Karpas-422 (cell line): ENCODE results near the gene NUTM2G. TPM values are rescaled to one million over a fixed set of nuclear protein-coding genes. Genes with fewer than 3 reads are reported as not detected.
"Not testable (repeated sequence)": the region's sequence is repeated elsewhere in the genome, so short reads cannot be mapped to it uniquely, and the experiment has no call there.

Source experiments
- DNase-seq: peaks from one replicate; pipeline ENCODE4 v3.0.0-alpha.2; 2015
- H2AFZ ChIP-seq: fragments of 200-600 bp; sonication (generic); 2 replicates; pipeline ENCODE4 v1.6.1; 2014; ENCODE audit warnings: antibody characterized with exemption, low read length, mixed read lengths
- H3K27ac ChIP-seq: fragments of 200-600 bp; sonication (generic); 2 replicates; pipeline ENCODE4 v1.5.1; 2014; ENCODE audit warnings: mild to moderate bottlenecking, low read length, moderate library complexity
- H3K27me3 ChIP-seq: fragments of 200-600 bp; sonication (generic); 2 replicates; pipeline ENCODE4 v1.6.1; 2014; ENCODE audit warnings: low read length, mixed read lengths
- H3K36me3 ChIP-seq: fragments of 200-600 bp; sonication (generic); 2 replicates; pipeline ENCODE4 v1.6.1; 2014; ENCODE audit warnings: low read length, mixed read lengths; ENCODE audit not compliant: insufficient read depth
- H3K4me1 ChIP-seq: fragments of 200-600 bp; sonication (generic); 2 replicates; pipeline ENCODE4 v1.6.1; 2014; ENCODE audit warnings: mild to moderate bottlenecking, low read length, mixed read lengths
- H3K4me2 ChIP-seq: fragments of 200-600 bp; sonication (generic); 2 replicates; pipeline ENCODE4 v1.6.1; 2014; ENCODE audit warnings: low read length, low read depth, mild to moderate bottlenecking; ENCODE audit not compliant: poor library complexity, severe bottlenecking
- H3K4me3 ChIP-seq: fragments of 200-600 bp; sonication (generic); 2 replicates; pipeline ENCODE4 v1.5.1; 2014; ENCODE audit warnings: mild to moderate bottlenecking, antibody characterized with exemption, low read length, mixed read lengths
- H3K79me2 ChIP-seq: fragments of 200-600 bp; sonication (generic); 2 replicates; pipeline ENCODE4 v1.6.1; 2014; ENCODE audit warnings: mild to moderate bottlenecking, low read length, mixed read lengths
- H3K9ac ChIP-seq: fragments of 200-600 bp; sonication (generic); 2 replicates; pipeline ENCODE4 v1.6.0; 2014; ENCODE audit warnings: low read length
- H3K9me2 ChIP-seq: fragments of 200-600 bp; sonication (generic), shearing (Covaris generic); replicated peaks from 2 replicates; pipeline ENCODE4 v1.6.0; 2014; ENCODE audit warnings: mild to moderate bottlenecking, low read length, moderate library complexity; ENCODE audit not compliant: insufficient read depth
- H3K9me3 ChIP-seq: fragments of 300-700, 200-600 bp; sonication (generic); 2 replicates; pipeline ENCODE4 v1.6.1; 2014; ENCODE audit warnings: low read length, mixed read lengths
- H4K20me1 ChIP-seq: fragments of 200-600 bp; sonication (generic); 2 replicates; pipeline ENCODE4 v1.6.1; 2014; ENCODE audit warnings: mild to moderate bottlenecking, antibody characterized with exemption, low read length, low read depth; ENCODE audit not compliant: insufficient read depth
- total RNA-seq: library from RNA; depleted of rRNA; stranded (reverse); fragments of >200 nt; shearing (Covaris generic); gene quantifications from 2 replicates; pipeline ENCODE4 v1.2.3, GENCODE V29; 2014; ENCODE audit warnings: low replicate concordance; rRNA removed

The NUTM2G gene, protein sequence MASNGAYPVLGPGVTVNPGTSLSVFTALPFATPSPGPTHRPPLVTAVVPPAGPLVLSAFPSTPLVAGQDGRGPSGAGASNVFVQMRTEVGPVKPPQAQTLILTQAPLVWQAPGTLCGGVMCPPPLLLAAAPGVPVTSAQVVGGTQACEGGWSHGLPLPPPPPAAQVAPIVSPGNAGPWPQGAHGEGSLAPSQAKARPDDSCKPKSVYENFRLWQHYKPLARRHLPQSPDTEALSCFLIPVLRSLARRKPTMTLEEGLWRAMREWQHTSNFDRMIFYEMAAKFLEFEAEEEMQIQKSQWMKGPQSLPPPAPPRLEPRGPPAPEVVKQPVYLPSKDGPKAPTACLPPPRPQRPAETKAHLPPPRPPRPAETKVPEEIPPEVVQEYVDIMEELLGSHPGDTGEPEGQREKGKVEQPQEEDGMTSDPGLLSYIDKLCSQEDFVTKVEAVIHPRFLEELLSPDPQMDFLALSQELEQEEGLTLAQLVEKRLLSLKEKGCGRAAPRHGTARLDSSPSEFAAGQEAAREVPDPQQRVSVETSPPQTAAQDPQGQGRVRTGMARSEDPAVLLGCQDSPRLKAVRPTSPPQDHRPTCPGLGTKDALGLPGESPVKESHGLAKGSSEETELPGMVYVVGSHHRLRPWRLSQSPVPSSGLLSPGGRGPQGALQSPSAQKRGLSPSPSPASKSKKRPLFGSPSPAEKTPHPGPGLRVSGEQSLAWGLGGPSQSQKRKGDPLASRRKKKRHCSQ
- not detected in 2 replicates for total RNA-seq

DNA sequence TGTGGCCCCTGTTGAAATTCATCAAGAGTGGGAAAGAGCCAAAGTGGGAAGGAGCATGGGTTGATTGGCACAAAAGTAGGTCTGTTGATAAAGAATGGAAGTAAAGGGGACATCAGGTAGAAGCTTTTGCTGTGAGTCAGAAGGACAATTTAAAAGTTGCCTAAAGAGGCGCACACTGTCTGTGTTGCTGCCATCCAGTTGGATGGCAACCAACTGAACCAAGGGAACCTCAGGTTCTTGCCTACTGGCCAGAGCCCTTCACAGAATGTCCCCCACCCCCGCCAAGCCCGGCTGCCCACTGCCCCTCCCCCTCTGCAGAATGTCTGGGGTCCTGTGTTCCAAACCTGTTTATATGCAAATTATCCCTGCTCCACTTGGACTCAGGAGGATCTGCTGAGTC lies at the start of gene NUTM2G:
Gene NUTM2G (plus strand): TSS at position 301 of the 400 bp plus-strand sequence. CDS start 182 bp downstream, outside the sequence.
- not testable (repeated sequence) for H3K27ac ChIP-seq

GRCh38 chr9:96883922-96884321 lies 44.7 kb upstream of the NUTM2G start:
- Histone ChIP-seq H3K27ac (no peak overlapping the region), H3K36me3 (no peaks in the 10 kb centered on the region), H3K4me2 (no peak overlapping the region), H3K9me2 (no peaks in the 10 kb centered on the region), H3K4me3 (no peak overlapping the region), H2AFZ (no peak overlapping the region), H3K4me1 (no peaks in the 10 kb centered on the region), H4K20me1 (no peaks in the 10 kb centered on the region), H3K27me3 (no peaks in the 10 kb centered on the region), H3K9ac (no peak overlapping the region), H3K9me3 (no peaks in the 10 kb centered on the region), H3K79me2 (no peaks in the 10 kb centered on the region)
- DNase-seq: no peak

More for the DNA sequence above, at the start of gene NUTM2G:
- not testable (repeated sequence) for H3K4me1 ChIP-seq, H3K79me2 ChIP-seq, H3K4me3 ChIP-seq, H2AFZ ChIP-seq, H3K9ac ChIP-seq, H3K36me3 ChIP-seq, H4K20me1 ChIP-seq, H3K4me2 ChIP-seq, H3K27me3 ChIP-seq, H3K9me2 ChIP-seq, DNase-seq, H3K9me3 ChIP-seq

- Histone ChIP-seq H3K4me2 (no peak overlapping the region), H3K9me3 (no peaks in the 10 kb centered on the region), H4K20me1 (no peaks in the 10 kb centered on the region), H3K4me1 (no peaks in the 10 kb centered on the region), H3K4me3 (no peak overlapping the region), H3K9me2 (no peaks in the 10 kb centered on the region), H3K27ac (no peak overlapping the region), H3K9ac (no peak overlapping the region), H3K79me2 (no peaks in the 10 kb centered on the region), H3K27me3 (no peaks in the 10 kb centered on the region), H3K36me3 (no peaks in the 10 kb centered on the region), H2AFZ (no peak overlapping the region)
- no peak for DNase-seq
Observed at GRCh38 chr9:96884443-96884842, 44.2 kb upstream of the NUTM2G start.

DNA sequence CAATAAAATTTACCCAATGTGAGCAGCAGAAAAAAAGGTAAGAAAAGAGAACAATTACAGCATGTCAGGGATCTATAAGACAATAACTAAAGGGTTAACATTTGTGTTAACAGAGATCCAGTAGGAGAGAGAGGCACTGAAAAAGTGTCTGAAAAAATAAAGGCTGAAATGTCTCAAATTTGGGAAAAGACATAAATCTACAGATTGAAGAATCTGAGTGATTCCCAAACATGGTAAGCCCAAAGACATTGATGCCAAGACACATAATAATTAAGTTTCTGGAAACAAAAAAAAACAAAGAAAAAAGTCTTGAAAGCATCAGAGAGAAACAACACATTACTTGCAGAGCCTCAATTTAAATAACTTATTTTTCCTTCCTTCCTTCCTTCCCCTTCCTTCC lies 43.2 kb upstream of the NUTM2G start:
- H3K9me2 ChIP-seq: no peaks in the 10 kb centered on the region
- H2AFZ ChIP-seq: no peak overlapping the region
- no peak overlapping the region for H3K4me3 ChIP-seq
- H3K4me1 ChIP-seq: no peaks in the 10 kb centered on the region
- no peaks in the 10 kb centered on the region for H4K20me1 ChIP-seq
- H3K36me3 ChIP-seq: peaks cover 2% of the 10 kb centered on the region; the same call in 1 of the 2 replicates
- H3K4me2 ChIP-seq: no peak overlapping the region
- no peak for DNase-seq
- H3K9me3 ChIP-seq: no peaks in the 10 kb centered on the region
- H3K27ac ChIP-seq: no peak overlapping the region
- H3K9ac ChIP-seq: no peak overlapping the region
- H3K79me2 ChIP-seq: no peaks in the 10 kb centered on the region
- H3K27me3 ChIP-seq: no peaks in the 10 kb centered on the region

GRCh38 chr9:96888591-96888990 lies 40.1 kb upstream of the NUTM2G start:
- Histone ChIP-seq H3K27ac (no peak overlapping the region), H3K4me1 (no peaks in the 10 kb centered on the region), H2AFZ (no peak overlapping the region), H3K9ac (no peak overlapping the region), H3K36me3 (peaks cover 18% of the 10 kb centered on the region; the same call in 1 of the 2 replicates), H4K20me1 (no peaks in the 10 kb centered on the region), H3K27me3 (no peaks in the 10 kb centered on the region), H3K9me2 (no peaks in the 10 kb centered on the region), H3K79me2 (no peaks in the 10 kb centered on the region), H3K4me2 (no peak overlapping the region), H3K9me3 (no peaks in the 10 kb centered on the region), H3K4me3 (no peak overlapping the region)
- no peak for DNase-seq

- Histone ChIP-seq H3K79me2 (no peaks in the 10 kb centered on the region), H4K20me1 (no peaks in the 10 kb centered on the region), H3K9me2 (no peaks in the 10 kb centered on the region), H3K9ac (no peak overlapping the region), H2AFZ (no peak overlapping the region), H3K4me1 (no peaks in the 10 kb centered on the region), H3K9me3 (no peaks in the 10 kb centered on the region), H3K27me3 (no peaks in the 10 kb centered on the region), H3K36me3 (peaks cover 34% of the 10 kb centered on the region; the same call in 1 of the 2 replicates), H3K4me2 (no peak overlapping the region), H3K4me3 (no peak overlapping the region), H3K27ac (no peak overlapping the region)
- no peak for DNase-seq
Observed at GRCh38 chr9:96892131-96892530, 36.5 kb upstream of the NUTM2G start.

- peaks cover 12% of the 10 kb centered on the region; the same call in 1 of the 2 replicates for H3K36me3 ChIP-seq
- not testable (repeated sequence) for H2AFZ ChIP-seq, H3K4me2 ChIP-seq, H3K9me3 ChIP-seq, H3K27me3 ChIP-seq, DNase-seq, H3K79me2 ChIP-seq, H3K4me3 ChIP-seq, H3K4me1 ChIP-seq, H3K9me2 ChIP-seq, H3K9ac ChIP-seq, H4K20me1 ChIP-seq, H3K27ac ChIP-seq
Observed at GRCh38 chr9:96900010-96900409, 28.6 kb upstream of the NUTM2G start.

DNA sequence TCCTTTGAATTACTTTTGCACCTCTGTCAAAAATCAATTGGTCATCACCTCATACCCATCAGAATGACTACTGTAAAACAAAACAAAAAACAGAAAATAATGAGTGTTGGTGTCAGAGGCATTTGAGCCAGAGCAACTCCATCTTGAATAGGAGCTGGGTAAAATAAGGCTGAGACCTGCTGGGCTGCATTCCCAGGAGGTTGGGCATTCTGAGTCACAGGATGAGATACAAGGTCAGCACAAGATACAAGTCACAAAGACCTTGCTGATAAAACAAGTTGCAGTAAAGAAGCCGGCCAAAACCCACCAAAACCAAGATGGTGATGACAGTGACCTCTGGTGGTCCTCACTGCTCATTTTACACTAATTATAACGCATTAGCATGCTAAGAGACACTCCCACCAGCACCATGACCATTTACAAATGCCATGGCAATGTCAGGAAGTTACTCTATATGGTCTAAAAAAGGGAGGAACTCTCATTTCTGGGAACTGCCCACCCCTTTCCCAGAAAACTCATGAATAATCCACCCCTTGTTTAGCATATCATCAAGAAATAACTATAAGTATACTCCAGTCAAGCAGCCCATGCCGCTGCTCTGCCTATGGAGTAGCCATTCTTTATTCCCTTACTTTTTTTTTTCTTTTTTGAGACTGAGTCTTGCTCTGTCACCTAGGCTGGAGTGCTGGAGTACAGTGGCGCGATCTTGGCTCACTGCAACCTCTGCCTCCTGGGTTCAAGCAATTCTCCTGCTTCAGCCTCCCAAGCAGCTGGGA lies 23.5 kb upstream of the NUTM2G start:
- not testable (repeated sequence) for H3K4me1 ChIP-seq, H3K27me3 ChIP-seq, H4K20me1 ChIP-seq, H3K4me3 ChIP-seq, H3K9me3 ChIP-seq, DNase-seq, H3K27ac ChIP-seq, H3K36me3 ChIP-seq, H3K9ac ChIP-seq, H2AFZ ChIP-seq, H3K79me2 ChIP-seq, H3K4me2 ChIP-seq, H3K9me2 ChIP-seq
